PFSK-1 (cell line): Measurements from ENCODE around the gene FHL3.

ENCODE experiments used
- FOXP2 ChIP-seq: optimal IDR thresholded peaks from 2 replicates; pipeline ENCODE3; 2011; ENCODE audit warnings: borderline replicate concordance, control low read depth, inconsistent platforms; ENCODE audit not compliant: insufficient read depth; ENCODE audit errors: extremely low read length, extremely low read depth
- POLR2AphosphoS5 ChIP-seq: IDR thresholded peaks from 2 replicates; pipeline ENCODE4 v1.6.1; 2012; ENCODE audit warnings: low read depth, mild to moderate bottlenecking, control low read depth, low read length, moderate library complexity
- SIN3A ChIP-seq: IDR thresholded peaks from 2 replicates; pipeline ENCODE4 v1.6.1; 2012; ENCODE audit warnings: mild to moderate bottlenecking, low read length, moderate library complexity, borderline replicate concordance; ENCODE audit not compliant: insufficient read depth
- TAF1 ChIP-seq: IDR thresholded peaks from 2 replicates; pipeline ENCODE4 v1.6.1; 2012; ENCODE audit warnings: low read length, control low read depth, borderline replicate concordance; ENCODE audit not compliant: insufficient read depth
- TF ChIP-seq, protein P1 (sequence below), 2 experiments: IDR thresholded peaks; 2 replicates each; pipeline versions ENCODE4 v1.6.1 to v1.8.0; 2011 to 2012; ENCODE audit warnings: low read depth in 2 of 2, low read length in 2 of 2, control low read depth in 1 of 2, inconsistent platforms in 1 of 2, mild to moderate bottlenecking in 1 of 2, moderate library complexity in 1 of 2; ENCODE audit not compliant: insufficient read depth in 1 of 2

The FHL3 gene

DNA sequence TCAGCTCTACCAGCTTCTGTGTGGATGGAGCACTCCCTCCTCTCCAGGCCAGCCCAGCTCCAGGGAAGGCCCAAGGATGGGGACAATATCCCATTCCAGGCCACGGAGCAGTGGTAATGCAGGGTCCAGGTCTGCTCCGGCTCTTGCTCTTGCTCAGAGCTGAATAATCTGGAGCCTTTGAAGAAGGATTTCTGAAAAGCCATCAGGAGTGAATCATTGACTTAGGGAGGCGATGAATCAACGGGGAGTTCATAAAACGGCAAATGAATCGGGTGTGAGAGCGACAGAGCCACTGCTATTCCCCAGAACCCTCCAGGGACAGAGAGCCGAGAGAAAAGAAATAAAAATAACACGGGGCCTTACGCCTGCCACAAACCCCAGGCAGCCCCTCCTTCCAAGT is 33.5 kb upstream of the FHL3 start:
- TF ChIP-seq, protein P1, sequence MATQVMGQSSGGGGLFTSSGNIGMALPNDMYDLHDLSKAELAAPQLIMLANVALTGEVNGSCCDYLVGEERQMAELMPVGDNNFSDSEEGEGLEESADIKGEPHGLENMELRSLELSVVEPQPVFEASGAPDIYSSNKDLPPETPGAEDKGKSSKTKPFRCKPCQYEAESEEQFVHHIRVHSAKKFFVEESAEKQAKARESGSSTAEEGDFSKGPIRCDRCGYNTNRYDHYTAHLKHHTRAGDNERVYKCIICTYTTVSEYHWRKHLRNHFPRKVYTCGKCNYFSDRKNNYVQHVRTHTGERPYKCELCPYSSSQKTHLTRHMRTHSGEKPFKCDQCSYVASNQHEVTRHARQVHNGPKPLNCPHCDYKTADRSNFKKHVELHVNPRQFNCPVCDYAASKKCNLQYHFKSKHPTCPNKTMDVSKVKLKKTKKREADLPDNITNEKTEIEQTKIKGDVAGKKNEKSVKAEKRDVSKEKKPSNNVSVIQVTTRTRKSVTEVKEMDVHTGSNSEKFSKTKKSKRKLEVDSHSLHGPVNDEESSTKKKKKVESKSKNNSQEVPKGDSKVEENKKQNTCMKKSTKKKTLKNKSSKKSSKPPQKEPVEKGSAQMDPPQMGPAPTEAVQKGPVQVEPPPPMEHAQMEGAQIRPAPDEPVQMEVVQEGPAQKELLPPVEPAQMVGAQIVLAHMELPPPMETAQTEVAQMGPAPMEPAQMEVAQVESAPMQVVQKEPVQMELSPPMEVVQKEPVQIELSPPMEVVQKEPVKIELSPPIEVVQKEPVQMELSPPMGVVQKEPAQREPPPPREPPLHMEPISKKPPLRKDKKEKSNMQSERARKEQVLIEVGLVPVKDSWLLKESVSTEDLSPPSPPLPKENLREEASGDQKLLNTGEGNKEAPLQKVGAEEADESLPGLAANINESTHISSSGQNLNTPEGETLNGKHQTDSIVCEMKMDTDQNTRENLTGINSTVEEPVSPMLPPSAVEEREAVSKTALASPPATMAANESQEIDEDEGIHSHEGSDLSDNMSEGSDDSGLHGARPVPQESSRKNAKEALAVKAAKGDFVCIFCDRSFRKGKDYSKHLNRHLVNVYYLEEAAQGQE (IDR thresholded peaks at IDR 0.05; ENCODE audit: insufficient read depth in 1 of 2, low read depth in 2 of 2, low read length in 2 of 2): no peak
- no peak for TF ChIP-seq SIN3A

DNA sequence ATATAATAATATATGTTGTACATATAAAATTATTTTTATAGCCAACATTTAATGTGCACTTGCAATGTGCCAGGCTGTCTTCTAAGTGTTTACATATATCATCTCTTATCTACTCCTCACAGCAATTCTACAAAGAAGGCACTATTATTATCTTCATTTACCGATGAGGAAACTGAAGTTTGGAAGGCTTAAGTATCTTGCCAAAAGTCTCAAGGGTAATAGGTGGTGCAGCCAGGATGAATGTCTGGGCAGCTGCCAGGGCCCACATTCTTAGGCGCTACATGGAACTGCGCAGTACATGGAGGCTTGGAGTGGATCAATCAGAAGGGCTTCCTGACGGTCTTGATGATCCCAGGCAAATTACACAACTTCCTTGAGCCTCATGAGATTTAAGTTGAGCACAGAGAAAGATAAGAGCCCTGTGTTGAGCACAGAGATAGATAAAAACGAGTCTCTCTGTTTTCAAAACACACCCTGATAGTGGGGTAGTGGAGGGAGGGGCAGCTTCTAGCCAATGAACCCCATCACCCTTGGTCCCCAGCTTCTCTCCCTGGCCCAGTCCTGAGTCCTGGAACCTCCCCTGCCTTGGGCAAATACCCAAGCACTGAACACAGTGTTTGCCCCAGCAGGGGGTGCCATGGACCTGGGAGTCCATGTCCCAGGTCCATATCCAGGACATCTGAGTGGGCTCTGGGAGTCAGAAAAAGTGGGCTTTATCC is 32.1 kb upstream of the FHL3 start:
- no peak for TF ChIP-seq TAF1
- TF ChIP-seq POLR2AphosphoS5: no peak
- TF ChIP-seq, protein P1 (IDR thresholded peaks at IDR 0.05; ENCODE audit: insufficient read depth in 1 of 2, low read depth in 2 of 2, low read length in 2 of 2): no peak
- no peak for TF ChIP-seq SIN3A
- TF ChIP-seq FOXP2: no peak

DNA sequence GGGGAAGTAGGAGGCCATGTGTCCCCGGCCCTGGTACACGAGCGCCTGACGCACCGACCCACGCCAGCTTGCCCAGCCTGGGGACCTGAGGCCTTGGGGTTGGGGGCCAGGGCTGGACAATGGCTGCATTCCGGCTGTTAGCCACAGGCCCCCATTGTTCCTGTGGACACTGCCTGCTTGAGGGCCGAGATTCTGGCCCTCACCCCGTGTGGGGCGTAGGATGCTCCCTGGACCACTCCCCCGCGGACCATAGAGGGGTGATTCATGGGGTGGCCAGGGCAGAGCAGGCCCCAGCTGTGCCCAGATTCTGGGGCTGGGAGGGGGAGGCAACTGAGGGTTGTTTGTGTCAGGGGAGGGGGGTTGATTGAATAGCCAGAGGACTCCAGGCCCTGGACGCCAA is 29.6 kb upstream of the FHL3 start:
- TF ChIP-seq FOXP2: no peak
- TF ChIP-seq SIN3A: no peak
- TF ChIP-seq TAF1: no peak
- no peak for TF ChIP-seq POLR2AphosphoS5
- TF ChIP-seq, protein P1 (IDR thresholded peaks at IDR 0.05; ENCODE audit: insufficient read depth in 1 of 2, low read depth in 2 of 2, low read length in 2 of 2): no peak

DNA sequence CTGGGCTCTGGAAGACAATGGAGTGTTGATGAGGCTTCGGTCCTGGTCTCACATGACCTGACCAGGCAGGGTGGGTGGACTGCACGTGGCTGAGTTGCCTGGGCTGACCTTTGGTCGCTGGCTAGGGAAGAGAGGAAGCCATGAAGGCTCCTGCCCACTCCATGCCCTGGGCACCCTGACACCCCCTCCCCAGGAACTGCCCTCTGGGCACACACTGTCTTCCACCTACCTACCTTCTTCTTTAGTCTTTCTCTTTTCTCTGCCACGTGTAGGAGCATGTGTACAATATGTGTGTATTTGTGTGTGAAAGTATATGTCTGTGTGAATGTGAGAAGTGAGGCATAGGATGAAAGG is 26.2 kb upstream of the FHL3 start:
- TF ChIP-seq TAF1 (no peak), FOXP2 (no peak), POLR2AphosphoS5 (no peak), SIN3A (no peak)
- TF ChIP-seq, protein P1 (IDR thresholded peaks at IDR 0.05; ENCODE audit: insufficient read depth in 1 of 2, low read depth in 2 of 2, low read length in 2 of 2): no peak
